AG10803 (cell line): ENCODE data around the gene RIMS4.
A peak's percentile ranks its signal among the peaks of the same experiment; 100 is the strongest.

Experiments
- DNase-seq: peaks from one replicate; pipeline ENCODE4 v3.0.0; 2010; ENCODE audit warnings: low read depth
- H3K4me3 ChIP-seq: 2 replicates; pipeline ENCODE4 v1.5.1; 2011; ENCODE audit warnings: mild to moderate bottlenecking, low read length, control low read depth
- TF ChIP-seq, protein P1 (sequence below): conservative IDR thresholded peaks from 2 replicates; pipeline ENCODE4 v1.5.1; 2011; ENCODE audit warnings: mild to moderate bottlenecking, low read length, control low read depth, inconsistent platforms

RIMS4 gene

DNA sequence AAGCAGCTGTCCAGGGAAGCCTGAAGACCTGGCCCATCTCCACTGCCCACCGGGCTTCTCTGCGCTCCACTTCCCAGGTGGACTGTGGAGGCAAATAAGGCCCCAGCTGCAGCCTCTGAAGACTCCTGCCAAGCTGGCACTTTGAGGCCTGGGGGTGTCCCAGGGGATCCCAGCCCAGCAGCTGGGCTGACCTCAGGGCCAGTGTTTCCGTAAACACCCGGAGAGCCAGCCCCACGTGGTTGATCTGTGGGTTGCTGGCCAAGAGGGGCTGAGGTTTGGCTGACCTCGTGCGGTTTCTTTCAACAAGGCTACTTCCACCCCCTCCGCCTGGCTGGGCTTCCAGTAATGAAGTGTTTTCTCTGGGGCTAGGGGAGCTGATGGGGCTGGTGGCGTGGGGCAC lies 107.6 kb downstream of the RIMS4 start:
- TF ChIP-seq, protein P1, sequence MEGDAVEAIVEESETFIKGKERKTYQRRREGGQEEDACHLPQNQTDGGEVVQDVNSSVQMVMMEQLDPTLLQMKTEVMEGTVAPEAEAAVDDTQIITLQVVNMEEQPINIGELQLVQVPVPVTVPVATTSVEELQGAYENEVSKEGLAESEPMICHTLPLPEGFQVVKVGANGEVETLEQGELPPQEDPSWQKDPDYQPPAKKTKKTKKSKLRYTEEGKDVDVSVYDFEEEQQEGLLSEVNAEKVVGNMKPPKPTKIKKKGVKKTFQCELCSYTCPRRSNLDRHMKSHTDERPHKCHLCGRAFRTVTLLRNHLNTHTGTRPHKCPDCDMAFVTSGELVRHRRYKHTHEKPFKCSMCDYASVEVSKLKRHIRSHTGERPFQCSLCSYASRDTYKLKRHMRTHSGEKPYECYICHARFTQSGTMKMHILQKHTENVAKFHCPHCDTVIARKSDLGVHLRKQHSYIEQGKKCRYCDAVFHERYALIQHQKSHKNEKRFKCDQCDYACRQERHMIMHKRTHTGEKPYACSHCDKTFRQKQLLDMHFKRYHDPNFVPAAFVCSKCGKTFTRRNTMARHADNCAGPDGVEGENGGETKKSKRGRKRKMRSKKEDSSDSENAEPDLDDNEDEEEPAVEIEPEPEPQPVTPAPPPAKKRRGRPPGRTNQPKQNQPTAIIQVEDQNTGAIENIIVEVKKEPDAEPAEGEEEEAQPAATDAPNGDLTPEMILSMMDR: no peak
- DNase-seq: peak; percentile 97

GRCh38 chr20:44701858-44702256 lies 108.5 kb downstream of the RIMS4 start:
- no peak for DNase-seq
- no peak overlapping the region for H3K4me3 ChIP-seq
- TF ChIP-seq, protein P1: no peak

More for the DNA sequence above, 107.6 kb downstream of the RIMS4 start:
- H3K4me3 ChIP-seq: no peak overlapping the region
